Sigmoid colon (tissue), 7 donors: Measurements from ENCODE around the gene SDC4. TPM values are rescaled to one million over a fixed set of nuclear protein-coding genes. Genes with fewer than 3 reads are reported as not detected.

ENCODE experiments used
- DNase-seq: peaks from one replicate; pipeline ENCODE4 v3.0.0-alpha.2; 2019
- H3K27ac ChIP-seq, 4 donors: fragments of 200-600 bp; sonication (generic); one replicate each; pipeline ENCODE4 v1.5.1; 2016 to 2019; ENCODE audit warnings: mild to moderate bottlenecking in 1 of 4
- H3K27me3 ChIP-seq, 3 donors: fragments of 200-600 bp; sonication (generic); one replicate each; pipeline ENCODE4 v1.5.1; 2019; ENCODE audit warnings: mild to moderate bottlenecking in 1 of 3
- H3K36me3 ChIP-seq, 4 donors: fragments of 200-600 bp; sonication (generic); one replicate each; pipeline ENCODE4 v1.5.1; 2016 to 2019
- H3K4me1 ChIP-seq, 4 donors: fragments of 200-600 bp; sonication (generic); one replicate each; pipeline ENCODE4 v1.5.1; 2017 to 2019
- H3K4me3 ChIP-seq, 4 donors: fragments of 200-600 bp; sonication (generic); one replicate each; pipeline ENCODE4 v1.5.1; 2017 to 2019; ENCODE audit warnings: mild to moderate bottlenecking in 2 of 4, moderate library complexity in 1 of 4
- H3K9me3 ChIP-seq, 4 donors: fragments of 200-600 bp in 3 of 4; sonication (generic) in 3 of 4; one replicate each; pipeline versions ENCODE4 v1.5.1 to v1.6.1; 2013 to 2019
- CTCF ChIP-seq, 4 experiments: fragments of 450-650 bp in 3 of 4; fragments of 200-600 bp in 1 of 4; IDR thresholded peaks; one replicate each; pipeline ENCODE4 v1.5.1; 2016 to 2019; ENCODE audit warnings: antibody characterized with exemption in 4 of 4, mild to moderate bottlenecking in 3 of 4, moderate library complexity in 2 of 4
- EP300 ChIP-seq, 4 donors: sonication (generic); formaldehyde crosslinking; IDR thresholded peaks; one replicate each; pipeline ENCODE4 v1.6.1; 2017; ENCODE audit warnings: antibody characterized with exemption in 4 of 4
- POLR2A ChIP-seq, 2 donors: fragments of 450-650 bp; IDR thresholded peaks; one replicate each; pipeline ENCODE4 v1.6.1; 2016; ENCODE audit warnings: antibody characterized with exemption in 2 of 2, mild to moderate bottlenecking in 2 of 2, moderate library complexity in 2 of 2
- POLR2AphosphoS5 ChIP-seq, 4 donors: sonication (generic); formaldehyde crosslinking; IDR thresholded peaks; one replicate each; pipeline ENCODE4 v1.6.1; 2017; ENCODE audit warnings: antibody characterized with exemption in 4 of 4
- WGBS, 2 donors: extraction: QIAGEN DNeasy Blood & Tissue Kit; methylation state at CpG; one replicate each; pipeline ENCODE4 v1.1.7; 2013; 5-methylcytosine and 5-hydroxymethylcytosine counted together
- intact Hi-C: fragments of 100-400 bp; cut with DNase I; formaldehyde crosslinking; loops from one replicate; pipeline ENCODE4 v1.15.1; 2023
- polyA plus RNA-seq, 3 donors: library from polyadenylated mRNA; stranded (reverse); fragments of 200-250 nt; gene quantifications; one replicate each; pipeline ENCODE4 v1.2.3, GENCODE V29; 2013
- total RNA-seq, 4 donors: library from RNA; depleted of rRNA; stranded (reverse); fragments of >200 nt; gene quantifications; one replicate each; pipeline ENCODE4 v1.1.0, GENCODE V29; 2016
- donor health status: healthy with polysubstance abuse.
- donor health status: Bipolar disorder and iron deficiency.
- donor health status: healthy.

The SDC4 gene
- total and polyA plus RNA-seq, 7 donors: 22.2 to 149 (median 79.9) TPM

DNA sequence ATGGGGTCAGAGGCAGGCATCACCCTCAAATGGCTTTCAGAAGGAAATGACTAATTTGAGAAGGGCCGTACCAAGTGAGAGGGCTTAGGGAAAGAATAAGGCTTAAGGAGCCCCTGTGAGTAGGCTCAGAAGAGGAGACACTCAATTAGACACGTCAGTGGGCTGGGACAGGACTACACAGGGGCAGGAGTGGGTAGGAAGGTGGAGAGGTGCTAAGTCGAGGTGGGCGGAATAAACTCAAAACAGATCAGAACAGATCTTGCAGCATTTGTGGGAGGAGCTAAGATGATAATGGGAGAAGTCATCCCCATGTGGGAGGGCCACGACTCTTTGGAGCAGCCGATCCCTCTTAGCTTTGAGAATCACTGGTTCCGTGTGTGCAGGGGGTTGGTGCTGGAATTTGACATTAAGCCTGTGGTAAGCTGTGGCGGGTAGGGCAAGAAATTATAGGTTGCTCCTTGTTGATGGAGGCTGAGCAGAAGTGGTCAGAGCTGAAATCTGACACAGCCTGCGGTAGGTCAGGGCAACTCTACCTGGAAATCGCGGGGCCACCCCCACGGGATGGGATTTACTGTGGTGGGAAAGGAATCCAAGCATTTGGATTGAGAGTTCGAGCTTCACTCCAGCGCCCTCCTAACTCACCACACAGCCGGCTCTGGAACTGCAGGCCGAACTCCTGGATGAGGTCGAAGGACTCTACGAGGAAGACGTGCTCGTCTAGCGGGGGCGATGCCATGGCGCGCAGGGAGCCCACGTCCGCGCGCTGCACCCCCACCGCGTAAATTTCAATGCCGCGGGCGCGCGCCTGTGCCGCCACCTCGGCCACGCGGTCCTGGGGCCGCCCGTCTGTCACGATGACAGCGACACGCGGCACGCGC is 44.4 kb downstream of the SDC4 start:
- Histone ChIP-seq H3K9me3 (no peaks in the 10 kb centered on the region), H3K27me3 (peaks cover 5 to 41% (median 26%) of the 10 kb centered on the region in 3 donors), H3K36me3 (no peaks in the 10 kb centered on the region), H3K4me3 (no peak overlapping the region), H3K4me1 (peaks cover 0 to 8% (median 3%) of the 10 kb centered on the region in 4 donors), H3K27ac (no peak overlapping the region)
- intact Hi-C loops: no loop called here
- 47 to 70% methylated on average over 47 of the region's 47 CpGs for WGBS, 2 donors
- DNase-seq: no peak
- TF ChIP-seq POLR2AphosphoS5 (IDR thresholded peaks at IDR 0.05): no peak
- TF ChIP-seq CTCF (IDR thresholded peaks at IDR 0.05): no peak
- no peak for TF ChIP-seq POLR2A (IDR thresholded peaks at IDR 0.05)
- TF ChIP-seq EP300 (IDR thresholded peaks at IDR 0.05): no peak

DNA sequence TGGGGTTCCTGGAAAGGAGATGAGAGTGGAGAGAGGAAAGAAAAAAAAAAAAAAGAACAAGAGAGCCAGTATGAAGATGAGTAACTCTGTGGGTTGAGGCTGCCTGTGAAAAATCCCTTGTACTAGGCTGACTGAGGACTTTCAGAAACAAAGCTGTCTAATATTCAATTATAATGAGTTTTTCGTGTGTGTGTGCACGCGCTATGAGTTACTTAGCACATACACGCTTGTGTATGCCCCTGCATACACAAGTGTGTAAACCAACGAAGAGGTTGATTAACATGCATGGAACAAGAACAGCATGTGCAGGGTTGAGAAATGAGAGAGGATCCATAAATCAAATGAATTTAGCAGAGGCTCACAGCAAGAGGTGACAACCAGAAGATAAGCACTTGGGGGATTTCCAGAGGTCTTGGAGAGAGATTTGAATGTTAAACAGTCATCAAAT is 46.4 kb downstream of the SDC4 start:
- no peak for DNase-seq
- H3K36me3 ChIP-seq: no peaks in the 10 kb centered on the region
- intact Hi-C loops: no loop called here
- TF ChIP-seq POLR2AphosphoS5 (IDR thresholded peaks at IDR 0.05): no peak
- TF ChIP-seq POLR2A (IDR thresholded peaks at IDR 0.05): no peak
- no peak for TF ChIP-seq CTCF (IDR thresholded peaks at IDR 0.05)
- no peak for TF ChIP-seq EP300 (IDR thresholded peaks at IDR 0.05)
- no peak overlapping the region for H3K27ac ChIP-seq
- peaks cover 5 to 41% (median 24%) of the 10 kb centered on the region in 3 donors for H3K27me3 ChIP-seq
- no peak overlapping the region for H3K4me3 ChIP-seq
- no peaks in the 10 kb centered on the region for H3K9me3 ChIP-seq
- 89% methylated on average over 5 of the region's 5 CpGs for WGBS, 2 donors
- H3K4me1 ChIP-seq: peaks cover 0 to 7% (median 3%) of the 10 kb centered on the region in 4 donors

GRCh38 chr20:45300961-45301360 is 47.3 kb downstream of the SDC4 start:
- Histone ChIP-seq H3K4me3 (no peak overlapping the region), H3K27ac (no peak overlapping the region), H3K36me3 (no peaks in the 10 kb centered on the region), H3K9me3 (no peaks in the 10 kb centered on the region), H3K27me3 (peaks cover 0 to 38% (median 17%) of the 10 kb centered on the region in 3 donors), H3K4me1 (no peaks in the 10 kb centered on the region)
- 46 to 55% methylated on average over 4 of the region's 4 CpGs for WGBS, 2 donors
- intact Hi-C loops: no loop called here
- DNase-seq: no peak
- TF ChIP-seq EP300 (IDR thresholded peaks at IDR 0.05) (no peak), CTCF (IDR thresholded peaks at IDR 0.05) (no peak), POLR2AphosphoS5 (IDR thresholded peaks at IDR 0.05) (no peak), POLR2A (IDR thresholded peaks at IDR 0.05) (no peak)

DNA sequence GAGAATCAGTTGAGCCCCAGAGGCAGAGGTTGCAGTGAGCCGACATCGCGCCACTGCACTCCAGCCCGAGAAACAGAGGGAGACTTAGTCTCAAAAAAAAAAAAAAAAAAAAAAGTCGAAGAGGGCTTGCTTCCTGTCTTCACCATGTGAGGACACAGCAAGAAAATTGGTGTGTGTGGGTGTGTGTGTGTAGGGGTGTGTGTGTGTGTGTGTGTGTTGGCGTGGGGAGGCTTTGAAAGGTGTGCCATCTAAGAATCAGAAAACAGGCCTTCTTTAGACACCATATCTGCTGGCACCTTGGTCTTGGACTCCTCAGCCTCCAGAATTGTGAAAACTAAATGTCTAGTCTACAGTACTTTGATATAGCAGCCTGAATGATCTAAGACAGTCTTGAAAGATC is 48.4 kb downstream of the SDC4 start:
- Histone ChIP-seq H3K9me3 (no peaks in the 10 kb centered on the region), H3K27ac (no peak overlapping the region), H3K27me3 (peaks cover 0 to 40% (median 11%) of the 10 kb centered on the region in 3 donors), H3K36me3 (no peaks in the 10 kb centered on the region), H3K4me3 (no peak overlapping the region), H3K4me1 (no peaks in the 10 kb centered on the region)
- intact Hi-C loops: loop anchor here (10.0 kb wide), 1 partner anchor 285 kb away; no protein-coding TSS in a partner anchor
- TF ChIP-seq EP300 (IDR thresholded peaks at IDR 0.05) (no peak), CTCF (IDR thresholded peaks at IDR 0.05) (no peak), POLR2A (IDR thresholded peaks at IDR 0.05) (no peak), POLR2AphosphoS5 (IDR thresholded peaks at IDR 0.05) (no peak)
- 91 to 94% methylated on average over 6 of the region's 6 CpGs for WGBS, 2 donors
- no peak for DNase-seq
